Endothelial cell of umbilical vein (primary cell): ENCODE data around the gene ACP4. TPM values are rescaled to one million over a fixed set of nuclear protein-coding genes. Genes with fewer than 3 reads are reported as not detected.

ENCODE experiments used
- BruUV-seq: library from RNA; stranded (reverse); fragments of 400-500 nt; replicated peaks from 2 replicates; lab custom pipeline; 2021; lab: Mats Ljungman, UMichigan
- CTCF ChIA-PET: fragments of 300-600, 350-600 bp; sonication (Branson Sonifier 250); formaldehyde crosslinking; loops from one replicate; lab custom pipeline; 2021; ENCODE audit warnings: antibody characterized with exemption, inconsistent platforms; lab: Charles Lee
- POLR2A ChIA-PET: fragments of 300-600, 350-600 bp; sonication (Branson Sonifier 250); formaldehyde crosslinking; loops from one replicate; lab custom pipeline; 2021; ENCODE audit warnings: antibody characterized with exemption, inconsistent platforms; lab: Charles Lee
- DNase-seq: peaks from one replicate; pipeline ENCODE4 v3.0.0-alpha.2; 2011; ENCODE audit warnings: low read depth, low spot score
- FAIRE-seq: peaks from 2 replicates; lab custom pipeline; 2011; peaks lifted over from hg19 to GRCh38; lab: Jason Lieb, UNC
- H2AFZ ChIP-seq: 2 replicates; pipeline ENCODE4 v1.6.0; 2012; ENCODE audit warnings: low read depth, low read length, control low read depth, inconsistent platforms
- H3K27ac ChIP-seq: 2 replicates; pipeline ENCODE4 v1.5.1; 2011; ENCODE audit warnings: low read depth, mild to moderate bottlenecking, control low read depth, low read length, moderate library complexity; ENCODE audit not compliant: insufficient read depth
- H3K27me3 ChIP-seq, 2 experiments: 2 replicates each; pipeline versions ENCODE4 v1.6.0 to v1.6.1; 2011; ENCODE audit warnings: low read length in 2 of 2, mixed read lengths in 1 of 2; ENCODE audit not compliant: control insufficient read depth in 2 of 2, insufficient read depth in 2 of 2
- H3K36me3 ChIP-seq, 2 experiments: 2 replicates in 1 of 2; 3 replicates in 1 of 2; pipeline ENCODE4 v1.5.1; 2011; ENCODE audit warnings: low read length in 2 of 2, mild to moderate bottlenecking in 1 of 2, moderate library complexity in 1 of 2; ENCODE audit not compliant: control insufficient read depth in 2 of 2, insufficient read depth in 2 of 2; ENCODE audit errors: extremely low read depth in 1 of 2
- H3K4me1 ChIP-seq: 3 replicates; pipeline ENCODE4 v1.5.1; 2011; ENCODE audit warnings: mild to moderate bottlenecking, low read length; ENCODE audit not compliant: control insufficient read depth, insufficient read depth; ENCODE audit errors: extremely low read depth
- H3K4me2 ChIP-seq: 2 replicates; pipeline ENCODE4 v1.6.1; 2011; ENCODE audit warnings: low read length, control low read depth, mixed read lengths; ENCODE audit not compliant: insufficient read depth
- H3K4me3 ChIP-seq, 3 experiments: fragments of 200-600 bp in 1 of 3; sonication (generic), shearing (Covaris generic) in 1 of 3; replicated peaks in 1 of 3; 2 replicates each; pipeline ENCODE4 v1.5.1; 2011 to 2016; ENCODE audit warnings: control low read depth in 3 of 3, low read length in 3 of 3, mild to moderate bottlenecking in 2 of 3, inconsistent platforms in 1 of 3, low read depth in 1 of 3, moderate library complexity in 1 of 3; ENCODE audit not compliant: insufficient read depth in 1 of 3
- H3K79me2 ChIP-seq: 2 replicates; pipeline ENCODE4 v1.6.0; 2012; ENCODE audit warnings: low read length, inconsistent platforms; ENCODE audit not compliant: control insufficient read depth, insufficient read depth
- H3K9ac ChIP-seq: replicated peaks from 2 replicates; pipeline ENCODE3; 2011; ENCODE audit warnings: low read length, control low read depth; ENCODE audit not compliant: insufficient read depth; ENCODE audit errors: extremely low read depth
- H3K9me1 ChIP-seq: replicated peaks from 3 replicates; pipeline ENCODE4 v1.6.0; 2011; ENCODE audit warnings: mild to moderate bottlenecking, low read length; ENCODE audit not compliant: control insufficient read depth, insufficient read depth; ENCODE audit errors: extremely low read depth
- H3K9me3 ChIP-seq: replicated peaks from 2 replicates; pipeline ENCODE4 v1.5.1; 2012; ENCODE audit warnings: low read length, inconsistent platforms; ENCODE audit not compliant: control insufficient read depth, insufficient read depth
- H4K20me1 ChIP-seq: replicated peaks from 2 replicates; pipeline ENCODE3; 2011; ENCODE audit warnings: mild to moderate bottlenecking, low read length; ENCODE audit not compliant: control insufficient read depth, insufficient read depth; ENCODE audit errors: extremely low read depth
- EZH2 ChIP-seq: IDR thresholded peaks from 2 replicates; pipeline ENCODE4 v1.6.1; 2012; ENCODE audit warnings: borderline replicate concordance, low read depth, mild to moderate bottlenecking, moderate library complexity, low read length, inconsistent platforms; ENCODE audit not compliant: severe bottlenecking
- FOS ChIP-seq: IDR thresholded peaks from 2 replicates; pipeline ENCODE4 v1.6.1; 2011; ENCODE audit warnings: mild to moderate bottlenecking, low read length, moderate library complexity, borderline replicate concordance; ENCODE audit not compliant: insufficient read depth
- GATA2 ChIP-seq: IDR thresholded peaks from 2 replicates; pipeline ENCODE4 v1.7.0; 2011; ENCODE audit warnings: low read depth, mild to moderate bottlenecking, moderate library complexity, mixed read lengths, low read length; ENCODE audit not compliant: insufficient read length, insufficient read depth
- JUN ChIP-seq: IDR thresholded peaks from 2 replicates; pipeline ENCODE4 v1.6.1; 2011; ENCODE audit warnings: borderline replicate concordance, low read depth; ENCODE audit not compliant: insufficient read length, insufficient read depth
- MAX ChIP-seq: IDR thresholded peaks from 2 replicates; pipeline ENCODE4 v1.6.1; 2011; ENCODE audit not compliant: insufficient read depth, insufficient read length
- MYC ChIP-seq: IDR thresholded peaks from one replicate; pipeline ENCODE4 v1.6.1; 2011; ENCODE audit warnings: mild to moderate bottlenecking, low read depth, low read length
- POLR2A ChIP-seq: IDR thresholded peaks from 2 replicates; pipeline ENCODE4 v1.6.1; 2012; ENCODE audit warnings: low read depth, mild to moderate bottlenecking, control low read depth, low read length
- POLR2AphosphoS5 ChIP-seq: IDR thresholded peaks from 2 replicates; pipeline ENCODE4 v1.6.1; 2012; ENCODE audit warnings: low read depth, mild to moderate bottlenecking, control low read depth, low read length, moderate library complexity; ENCODE audit not compliant: insufficient read depth
- dilution Hi-C: fragments of 300-500 bp; cut with MboI; formaldehyde crosslinking; loops from one replicate; pipeline ENCODE4 v1.15.0; 2019; ENCODE audit warnings: low sequenced_read_pairs; ENCODE audit not compliant: extremely low pct_ligation_motif_present
- intact Hi-C: fragments of 100-400 bp; cut with micrococcal nuclease; formaldehyde crosslinking; loops from one replicate; pipeline ENCODE4 v1.10.0; 2022
- polyA plus RNA-seq, 4 experiments: library from polyadenylated mRNA; depleted of rRNA in 3 of 4; stranded (reverse) in 3 of 4; unstranded in 1 of 4; fragments of >200 nt; gene quantifications; 2 replicates each; pipeline versions ENCODE4 v1.2.1 to v1.2.3, GENCODE V29; 2011 to 2012; ENCODE audit warnings: missing spikeins in 1 of 4
- total RNA-seq: library from RNA; stranded (reverse); gene quantifications from 2 replicates; pipeline ENCODE4 v1.2.3, GENCODE V29; 2021
- TF ChIP-seq, protein P1 (sequence below), 2 donors: IDR thresholded peaks; 1 replicate in 1 of 2; 2 replicates in 1 of 2; pipeline ENCODE4 v1.5.1; 2011; ENCODE audit warnings: low read length in 2 of 2, mild to moderate bottlenecking in 2 of 2, moderate library complexity in 2 of 2, control low read depth in 1 of 2, inconsistent platforms in 1 of 2, low read depth in 1 of 2; ENCODE audit not compliant: insufficient read depth in 1 of 2; ENCODE audit errors: extremely low read depth in 1 of 2

Gene ACP4
- total and polyA plus RNA-seq, 2 donors (not counting 3 experiments of a cell fraction or from before 2014, with no cell fraction given) = not detected

DNA sequence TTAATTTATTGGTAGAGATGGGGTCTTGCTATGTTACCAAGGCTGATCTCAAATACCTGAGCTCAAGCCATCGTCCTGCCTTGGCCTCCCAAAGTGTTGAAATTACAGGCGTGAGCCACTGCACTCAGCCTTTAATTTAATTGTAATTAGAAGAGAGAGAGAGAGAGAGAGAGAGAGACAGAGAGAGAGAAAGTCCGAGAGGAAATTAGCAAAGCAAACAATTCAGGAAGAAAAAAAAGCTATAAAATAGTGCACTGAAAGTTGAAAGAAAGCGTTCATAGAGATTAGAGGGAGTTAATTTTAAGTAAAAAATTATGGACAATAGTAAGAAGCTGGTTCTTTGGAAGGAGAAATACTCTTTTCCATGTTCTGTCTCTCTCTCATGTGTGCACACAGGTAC is 13.0 kb upstream of the ACP4 start:
- no peak overlapping the region for H2AFZ ChIP-seq
- dilution Hi-C loops (no loop called here), intact Hi-C loops (no loop called here)
- TF ChIP-seq POLR2AphosphoS5 = no peak
- TF ChIP-seq, protein P1, sequence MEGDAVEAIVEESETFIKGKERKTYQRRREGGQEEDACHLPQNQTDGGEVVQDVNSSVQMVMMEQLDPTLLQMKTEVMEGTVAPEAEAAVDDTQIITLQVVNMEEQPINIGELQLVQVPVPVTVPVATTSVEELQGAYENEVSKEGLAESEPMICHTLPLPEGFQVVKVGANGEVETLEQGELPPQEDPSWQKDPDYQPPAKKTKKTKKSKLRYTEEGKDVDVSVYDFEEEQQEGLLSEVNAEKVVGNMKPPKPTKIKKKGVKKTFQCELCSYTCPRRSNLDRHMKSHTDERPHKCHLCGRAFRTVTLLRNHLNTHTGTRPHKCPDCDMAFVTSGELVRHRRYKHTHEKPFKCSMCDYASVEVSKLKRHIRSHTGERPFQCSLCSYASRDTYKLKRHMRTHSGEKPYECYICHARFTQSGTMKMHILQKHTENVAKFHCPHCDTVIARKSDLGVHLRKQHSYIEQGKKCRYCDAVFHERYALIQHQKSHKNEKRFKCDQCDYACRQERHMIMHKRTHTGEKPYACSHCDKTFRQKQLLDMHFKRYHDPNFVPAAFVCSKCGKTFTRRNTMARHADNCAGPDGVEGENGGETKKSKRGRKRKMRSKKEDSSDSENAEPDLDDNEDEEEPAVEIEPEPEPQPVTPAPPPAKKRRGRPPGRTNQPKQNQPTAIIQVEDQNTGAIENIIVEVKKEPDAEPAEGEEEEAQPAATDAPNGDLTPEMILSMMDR (IDR thresholded peaks at IDR 0.05; ENCODE audit: extremely low read depth in 1 of 2, insufficient read depth in 1 of 2, low read depth in 1 of 2, low read length in 2 of 2) = no peak
- no peak for TF ChIP-seq POLR2A
- no peak for TF ChIP-seq MAX
- TF ChIP-seq JUN = no peak
- TF ChIP-seq FOS = no peak
- TF ChIP-seq GATA2 = no peak
- TF ChIP-seq EZH2 = no peak
- TF ChIP-seq MYC = no peak
- no peaks in the 10 kb centered on the region for H3K9me1 ChIP-seq
- H3K9me3 ChIP-seq = no peaks in the 10 kb centered on the region
- POLR2A ChIA-PET = no interaction called here
- peak; percentile 31 for FAIRE-seq
- H3K4me3 ChIP-seq = no peak overlapping the region
- no peaks in the 10 kb centered on the region for H3K4me1 ChIP-seq
- H3K27me3 ChIP-seq = peaks cover 26 to 29% of the 10 kb centered on the region in 2 experiments
- no TSS peak for BruUV-seq
- CTCF ChIA-PET = interaction anchor here (0.8 to 3.9 kb wide), 8 partner anchors 53 to 409 kb away, joined by 3 to 22 read pairs (median 5); no protein-coding TSS in a partner anchor
- H3K4me2 ChIP-seq = no peak overlapping the region
- no peaks in the 10 kb centered on the region for H3K79me2 ChIP-seq
- H3K9ac ChIP-seq = no peak overlapping the region
- DNase-seq = no peak
- H3K36me3 ChIP-seq = no peaks in the 10 kb centered on the region
- no peak overlapping the region for H3K27ac ChIP-seq
- no peaks in the 10 kb centered on the region for H4K20me1 ChIP-seq
